GM12874 (cell line): ENCODE measurements around the gene DPEP2.

Experiments used
- CTCF ChIP-seq: IDR thresholded peaks from 2 replicates; pipeline ENCODE4 v1.5.1; 2011; ENCODE audit warnings: low read depth, mild to moderate bottlenecking, control low read depth, low read length, moderate library complexity; ENCODE audit not compliant: insufficient read depth

DPEP2 gene

GRCh38 chr16:67988675-67989074, 10.6 kb downstream of the DPEP2 start:
- no peak for TF ChIP-seq CTCF

GRCh38 chr16:67987460-67988160, 11.7 kb downstream of the DPEP2 start:
- no peak for TF ChIP-seq CTCF

- no peak for TF ChIP-seq CTCF
Measured at GRCh38 chr16:67986949-67987348, 12.3 kb downstream of the DPEP2 start.

DNA sequence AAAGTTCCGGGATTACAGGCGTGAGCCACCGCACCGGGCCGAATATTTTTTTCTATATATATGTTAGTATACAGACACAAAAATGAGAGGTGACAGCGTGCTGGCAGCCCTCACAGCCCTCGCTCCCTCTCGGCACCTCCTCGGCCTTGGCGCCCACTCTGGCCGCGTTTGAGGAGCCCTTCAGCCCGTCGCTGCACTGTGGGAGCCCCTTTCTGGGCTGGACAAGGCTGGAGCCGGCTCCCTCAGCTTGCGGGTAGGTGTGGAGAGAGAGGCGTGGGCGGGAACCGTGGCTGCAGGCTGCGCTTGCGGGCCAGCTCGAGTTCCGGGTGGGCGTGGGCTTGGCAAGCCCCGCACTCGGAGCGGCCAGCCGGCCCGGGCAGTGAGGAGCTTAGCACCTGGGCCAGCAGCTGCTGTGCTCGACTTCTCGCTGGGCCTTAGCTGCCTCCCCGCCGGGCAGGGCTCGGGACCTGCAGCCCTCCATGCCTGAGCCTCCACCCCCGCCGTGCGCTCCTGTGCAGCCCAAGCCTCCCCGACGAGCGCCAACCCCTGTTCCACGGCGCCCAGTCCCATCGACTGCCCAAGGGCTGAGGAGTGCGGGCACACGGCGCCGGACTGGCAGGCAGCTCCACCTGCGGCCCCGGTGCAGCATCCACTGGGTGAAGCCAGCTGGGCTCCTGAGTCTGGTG, 17.1 kb downstream of the DPEP2 start:
- TF ChIP-seq CTCF = no peak

DNA sequence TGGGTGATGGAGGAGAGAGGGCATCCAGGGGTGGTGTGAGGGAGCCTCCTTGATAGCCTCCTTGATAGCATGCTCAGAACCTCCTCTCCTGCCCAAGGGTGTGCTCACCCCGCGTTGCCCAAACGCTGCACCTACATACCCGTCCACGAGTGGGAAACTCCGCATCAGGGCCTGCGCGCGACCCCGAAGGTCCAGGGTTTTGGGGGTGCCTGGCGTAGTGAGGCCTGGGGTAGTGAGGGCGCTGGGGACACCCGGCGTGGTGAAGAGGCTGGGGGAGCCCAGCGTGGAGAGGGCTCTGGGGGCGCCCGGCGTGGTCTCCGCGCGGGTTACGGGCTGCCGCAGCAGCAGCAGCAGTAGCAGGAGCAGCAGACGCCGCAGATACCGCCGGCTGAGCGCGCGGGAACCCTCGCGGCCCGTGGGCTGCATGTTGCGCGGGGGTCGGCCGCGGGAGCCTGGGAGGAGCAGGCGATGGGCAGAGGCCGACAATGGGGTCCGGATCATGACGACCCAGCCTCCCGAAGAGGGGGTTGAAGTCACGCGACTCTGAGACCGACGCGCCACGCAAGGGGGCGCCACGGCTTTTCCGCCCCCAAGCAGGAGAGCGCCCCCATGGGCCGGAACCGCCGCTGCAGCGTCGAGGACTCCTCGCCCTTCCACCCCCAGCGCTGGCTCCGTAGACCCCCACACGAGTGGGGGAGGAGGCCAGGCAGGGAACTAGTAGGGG, 19.2 kb downstream of the DPEP2 start, which contains the start of gene DPEP3:
TSS of gene DPEP3 (minus strand) at position 545 of the 724 bp plus-strand sequence. CDS start at position 426, 119 bp downstream.
- peak; percentile 93 for TF ChIP-seq CTCF

- TF ChIP-seq CTCF = no peak
Measured at GRCh38 chr16:67977469-67978227, 21.6 kb downstream of the DPEP2 start.

DNA sequence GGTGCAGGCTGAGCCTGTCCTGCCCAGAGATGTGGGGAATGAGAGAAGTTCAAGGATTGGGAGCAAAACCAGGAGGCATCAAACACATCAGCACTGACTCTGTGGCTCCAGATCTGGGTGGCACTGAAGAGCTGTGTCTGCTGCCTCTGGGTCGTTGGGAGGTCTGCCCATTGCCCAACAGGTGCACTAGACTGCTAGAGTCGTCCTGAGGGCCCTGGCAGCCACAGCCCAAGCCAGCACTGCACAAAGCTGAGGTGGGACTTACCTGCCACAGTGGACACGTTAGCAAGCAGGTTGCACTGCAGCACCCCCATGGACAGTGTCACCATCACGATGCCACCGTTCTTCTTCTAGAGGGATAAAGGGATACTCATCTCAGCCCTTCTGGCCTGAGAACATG, 22.3 kb downstream of the DPEP2 start:
- TF ChIP-seq CTCF = no peak
